ENCODE measurements around the gene XDH. TPM values are rescaled to one million over a fixed set of nuclear protein-coding genes. Genes with fewer than 3 reads are reported as not detected.

The XDH gene
- total RNA-seq: 0.16 and 0.17 TPM in 2 replicates

DNA sequence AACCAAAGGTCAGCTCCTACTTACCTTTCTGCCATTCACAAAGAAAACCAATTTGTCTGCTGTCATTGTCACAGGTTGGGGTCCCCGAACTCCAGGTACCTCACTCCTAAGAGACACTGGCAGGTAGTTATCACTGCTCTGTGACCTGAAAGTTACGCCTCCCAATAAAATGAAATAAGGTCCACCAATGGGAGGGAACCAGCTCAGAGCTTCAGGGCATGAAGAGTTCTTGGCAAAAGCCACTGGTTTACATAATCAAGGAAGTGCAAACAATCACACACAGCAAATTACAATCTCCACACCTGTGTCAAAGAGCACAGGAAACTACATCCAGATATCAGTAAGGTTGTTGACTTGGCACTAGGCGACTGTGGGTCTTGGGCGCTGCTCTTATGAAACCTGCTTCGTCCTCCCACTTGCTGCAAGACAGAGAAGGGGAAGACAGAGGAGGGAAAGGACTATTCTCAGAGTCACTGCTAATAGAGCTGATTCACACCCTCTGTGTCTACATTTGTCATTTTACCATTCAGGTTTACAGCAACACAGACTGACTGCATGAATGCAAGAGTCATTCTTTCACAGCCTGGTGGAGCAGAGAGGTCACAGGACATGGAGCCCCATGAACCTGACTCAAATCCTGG, at the start of gene XDH:
Gene XDH, minus strand, starts transcription at position 142 of the 641 bp plus-strand sequence. Its CDS starts 76 bp downstream, at position 66.

Other genes with a start within 250 kb of the XDH start
- 0.16 and 0.17 TPM in 2 replicates for gene CAPN14, start 197.2 kb downstream of the XDH start, total RNA-seq
- 12.8 and 16.9 TPM in 2 replicates for gene EHD3, start 180.6 kb downstream of the XDH start, total RNA-seq
- not detected in 2 replicates for gene SRD5A2, start 166.2 kb upstream of the XDH start, total RNA-seq